Activated B cell treated with CpG ODN at 0.5 μM for 24 hours (primary cell): ENCODE measurements around the gene TMEM150C. TPM values are rescaled to one million over a fixed set of nuclear protein-coding genes. Genes with fewer than 3 reads are reported as not detected.

Experiments used
- ATAC-seq: fragments of 200-7000 bp; cut with Tn5 transposase; one replicate; pipeline ENCODE4 v1.10.0; 2021; ENCODE audit warnings: low read depth, mild to moderate bottlenecking, moderate library complexity
- CTCF ChIA-PET: fragments of 350-600 bp; sonication (Branson Sonifier 250); formaldehyde crosslinking; loops from one replicate; lab custom pipeline; 2021; ENCODE audit warnings: antibody characterized with exemption; lab: Charles Lee
- POLR2A ChIA-PET: fragments of 350-600 bp; sonication (Branson Sonifier 250); formaldehyde crosslinking; loops from one replicate; lab custom pipeline; 2021; ENCODE audit warnings: antibody characterized with exemption; lab: Charles Lee
- DNase-seq: peaks from one replicate; pipeline ENCODE4 v3.0.0; 2022
- H3K27ac Mint-ChIP-seq: one replicate; pipeline ENCODE4 v1.8.0; 2020; ENCODE audit warnings: mixed read lengths
- H3K27me3 Mint-ChIP-seq: one replicate; pipeline ENCODE4 v1.8.0; 2021; ENCODE audit warnings: mixed read lengths
- H3K36me3 Mint-ChIP-seq: one replicate; pipeline ENCODE4 v1.8.0; 2021; ENCODE audit warnings: low read depth, mixed read lengths
- H3K4me1 Mint-ChIP-seq: one replicate; pipeline ENCODE4 v1.8.0; 2021; ENCODE audit warnings: mixed read lengths
- H3K4me3 Mint-ChIP-seq: one replicate; pipeline ENCODE4 v1.8.0; 2020; ENCODE audit warnings: mild to moderate bottlenecking, mixed read lengths
- H3K9me3 Mint-ChIP-seq: one replicate; pipeline ENCODE4 v1.8.0; 2020; ENCODE audit warnings: mixed read lengths
- CTCF ChIP-seq: fragments of 200-600 bp; IDR thresholded peaks from one replicate; pipeline ENCODE4 v1.8.0; 2022; ENCODE audit warnings: antibody characterized with exemption, mild to moderate bottlenecking
- intact Hi-C: fragments of 100-400 bp; cut with micrococcal nuclease; formaldehyde crosslinking; loops from one replicate; pipeline ENCODE4 v1.15.1; 2024
- total RNA-seq: library from RNA; stranded (reverse); gene quantifications from 2 replicates; pipeline ENCODE4 v1.2.3, GENCODE V29; 2022

TMEM150C gene
- total RNA-seq, 1 donor from 2014 or later, result not detected

- no peak for ATAC-seq
Observed at GRCh38 chr4:82543131-82543530, 18.7 kb downstream of the TMEM150C start.

GRCh38 chr4:82542642-82543041, 19.1 kb downstream of the TMEM150C start:
- CTCF ChIA-PET, result no interaction called here
- DNase-seq, result no peak
- no peak for ATAC-seq
- no peak for TF ChIP-seq CTCF
- Mint-ChIP-seq H3K36me3 (no peaks in the 10 kb centered on the region), H3K9me3 (peaks cover under 1% of the 10 kb centered on the region), H3K4me1 (no peaks in the 10 kb centered on the region), H3K27ac (no peak overlapping the region), H3K27me3 (peaks cover 4% of the 10 kb centered on the region), H3K4me3 (no peak overlapping the region)
- intact Hi-C loops, result no loop called here
- POLR2A ChIA-PET, result no interaction called here

More at GRCh38 chr4:82543131-82543530, 18.7 kb downstream of the TMEM150C start:
- no peak for DNase-seq
- ChIA-PET CTCF (no interaction called here), POLR2A (no interaction called here)
- intact Hi-C loops, result no loop called here
- H3K4me3 Mint-ChIP-seq, result no peak overlapping the region
- no peak for TF ChIP-seq CTCF
- H3K27me3 Mint-ChIP-seq, result peaks cover 4% of the 10 kb centered on the region
- peaks cover 4% of the 10 kb centered on the region for H3K9me3 Mint-ChIP-seq
- H3K4me1 Mint-ChIP-seq, result no peaks in the 10 kb centered on the region
- H3K36me3 Mint-ChIP-seq, result no peaks in the 10 kb centered on the region
- no peak overlapping the region for H3K27ac Mint-ChIP-seq

- Mint-ChIP-seq H3K9me3 (no peaks in the 10 kb centered on the region), H3K36me3 (no peaks in the 10 kb centered on the region), H3K27ac (no peak overlapping the region), H3K4me3 (no peak overlapping the region), H3K27me3 (peaks cover 3% of the 10 kb centered on the region), H3K4me1 (no peaks in the 10 kb centered on the region)
- ATAC-seq, result no peak
- ChIA-PET CTCF (no interaction called here), POLR2A (no interaction called here)
- no peak for TF ChIP-seq CTCF
- intact Hi-C loops, result no loop called here
- no peak for DNase-seq
Observed at GRCh38 chr4:82529322-82529721, 32.5 kb downstream of the TMEM150C start.

GRCh38 chr4:82528868-82529267, 32.9 kb downstream of the TMEM150C start:
- ChIA-PET POLR2A (no interaction called here), CTCF (no interaction called here)
- peaks cover 3% of the 10 kb centered on the region for H3K27me3 Mint-ChIP-seq
- no peak for TF ChIP-seq CTCF
- no peaks in the 10 kb centered on the region for H3K36me3 Mint-ChIP-seq
- DNase-seq, result no peak
- H3K4me3 Mint-ChIP-seq, result no peak overlapping the region
- no peaks in the 10 kb centered on the region for H3K9me3 Mint-ChIP-seq
- intact Hi-C loops, result no loop called here
- no peak overlapping the region for H3K27ac Mint-ChIP-seq
- no peak for ATAC-seq
- no peaks in the 10 kb centered on the region for H3K4me1 Mint-ChIP-seq

GRCh38 chr4:82528074-82528473, 33.7 kb downstream of the TMEM150C start:
- H3K27me3 Mint-ChIP-seq, result peaks cover 3% of the 10 kb centered on the region

More at GRCh38 chr4:82528074-82528473, 33.7 kb downstream of the TMEM150C start:
- POLR2A ChIA-PET, result no interaction called here
- TF ChIP-seq CTCF, result no peak
- intact Hi-C loops, result no loop called here
- H3K27ac Mint-ChIP-seq, result no peak overlapping the region
- H3K4me3 Mint-ChIP-seq, result no peak overlapping the region
- no peaks in the 10 kb centered on the region for H3K9me3 Mint-ChIP-seq
- DNase-seq, result no peak
- CTCF ChIA-PET, result no interaction called here
- H3K4me1 Mint-ChIP-seq, result no peaks in the 10 kb centered on the region
- H3K36me3 Mint-ChIP-seq, result no peaks in the 10 kb centered on the region
- no peak for ATAC-seq
